Activated CD4-positive, alpha-beta T cell treated with anti-CD3 and anti-CD28 coated beads for 36 hours (primary cell): ENCODE results near the gene PPP4R3B. TPM values are rescaled to one million over a fixed set of nuclear protein-coding genes. Genes with fewer than 3 reads are reported as not detected.
A peak's percentile ranks its signal among the peaks of the same experiment; 100 is the strongest.
"Not testable (repeated sequence)": the region's sequence is repeated elsewhere in the genome, so short reads cannot be mapped to it uniquely, and the experiment has no call there.

Experiments
- ATAC-seq: fragments of 200-7000 bp; cut with Tn5 transposase; one replicate; pipeline ENCODE4 v1.10.0; 2021; ENCODE audit warnings: mild to moderate bottlenecking, moderate library complexity
- CTCF ChIA-PET: fragments of 350-600 bp; sonication (Branson Sonifier 250); formaldehyde crosslinking; loops from one replicate; lab custom pipeline; 2021; ENCODE audit warnings: antibody characterized with exemption; lab: Charles Lee
- POLR2A ChIA-PET: fragments of 350-600 bp; sonication (Branson Sonifier 250); formaldehyde crosslinking; loops from one replicate; lab custom pipeline; 2021; ENCODE audit warnings: antibody characterized with exemption, inconsistent platforms; lab: Charles Lee
- DNase-seq: peaks from one replicate; pipeline ENCODE4 v3.0.0-alpha.2; 2020
- H3K27ac Mint-ChIP-seq: one replicate; pipeline ENCODE4 v1.8.0; 2021; ENCODE audit warnings: mixed read lengths
- H3K27me3 Mint-ChIP-seq: one replicate; pipeline ENCODE4 v1.8.0; 2021; ENCODE audit warnings: mixed read lengths
- H3K36me3 Mint-ChIP-seq: one replicate; pipeline ENCODE4 v1.8.0; 2021; ENCODE audit warnings: low read depth, mixed read lengths
- H3K4me1 Mint-ChIP-seq: one replicate; pipeline ENCODE4 v1.8.0; 2021; ENCODE audit warnings: mixed read lengths
- H3K4me3 Mint-ChIP-seq: one replicate; pipeline ENCODE4 v1.8.0; 2021; ENCODE audit warnings: mild to moderate bottlenecking, moderate library complexity, mixed read lengths
- H3K9me3 Mint-ChIP-seq: one replicate; pipeline ENCODE4 v1.8.0; 2021; ENCODE audit warnings: low read depth, mixed read lengths
- intact Hi-C, 2 experiments: fragments of 100-400 bp; cut with DNase I in 1 of 2; cut with micrococcal nuclease in 1 of 2; formaldehyde crosslinking; loops; one replicate each; pipeline versions ENCODE4 v1.14.2 to v1.15.1; 2022 to 2024; cut with DNase I, micrococcal nuclease
- total RNA-seq, 2 experiments: library from RNA; stranded (reverse); gene quantifications; one replicate each; pipeline ENCODE4 v1.2.3, GENCODE V29; 2021

The PPP4R3B gene
- total RNA-seq, 2 experiments from 2014 or later: 67.5 to 74.1 TPM

- Mint-ChIP-seq H3K27ac (no peak overlapping the region), H3K4me1 (peaks cover 45% of the 10 kb centered on the region), H3K36me3 (peaks cover 31% of the 10 kb centered on the region), H3K9me3 (no peaks in the 10 kb centered on the region), H3K27me3 (no peaks in the 10 kb centered on the region), H3K4me3 (no peak overlapping the region)
- ATAC-seq: no peak
- ChIA-PET CTCF (interaction anchor here (0.9 kb wide), 1 partner anchor 34 kb away, joined by 4 read pairs; no protein-coding TSS in a partner anchor), POLR2A (interaction anchor here (0.7 kb wide), 1 partner anchor 1582 kb away, joined by 4 read pairs; no protein-coding TSS in a partner anchor)
- intact Hi-C loops: no loop called here
- no peak for DNase-seq
Observed at GRCh38 chr2:55595536-55595935, 21.9 kb downstream of the PPP4R3B start.

- Mint-ChIP-seq H3K36me3 (peaks cover 12% of the 10 kb centered on the region), H3K9me3 (no peaks in the 10 kb centered on the region), H3K4me3 (no peak overlapping the region), H3K27me3 (no peaks in the 10 kb centered on the region), H3K4me1 (peaks cover 35% of the 10 kb centered on the region), H3K27ac (no peak overlapping the region)
- DNase-seq: no peak
- POLR2A ChIA-PET: no interaction called here
- ATAC-seq: no peak
- CTCF ChIA-PET: interaction anchor here (1.2 kb wide), 1 partner anchor 42 kb away, joined by 3 read pairs; no protein-coding TSS in a partner anchor
- intact Hi-C loops: loop anchor here (5.0 kb wide), 2 partner anchors 75 to 280 kb away; partner anchors contain the start of gene CFAP36 (in 1 of the 2)
Observed at GRCh38 chr2:55592130-55592529, 25.3 kb downstream of the PPP4R3B start.

- H3K4me3 Mint-ChIP-seq: no peak overlapping the region
- no peaks in the 10 kb centered on the region for H3K9me3 Mint-ChIP-seq
- ATAC-seq (peak; percentile 99), DNase-seq (no peak)
- H3K27ac Mint-ChIP-seq: peak overlapping the region; percentile 67
- H3K36me3 Mint-ChIP-seq: peaks cover 7% of the 10 kb centered on the region
- no peaks in the 10 kb centered on the region for H3K27me3 Mint-ChIP-seq
- intact Hi-C loops: loop anchor here (1.0 to 5.0 kb wide), 5 partner anchors 20 to 279 kb away; partner anchors contain the start of genes PPP4R3B (in 2 of the 2) and CFAP36 (in 1 of the 2)
- POLR2A ChIA-PET: no interaction called here
- peaks cover 38% of the 10 kb centered on the region for H3K4me1 Mint-ChIP-seq
- CTCF ChIA-PET: no interaction called here
Observed at GRCh38 chr2:55590810-55591440, 26.5 kb downstream of the PPP4R3B start.

GRCh38 chr2:55585451-55586080 lies 31.9 kb downstream of the PPP4R3B start:
- Mint-ChIP-seq H3K9me3 (no peaks in the 10 kb centered on the region), H3K4me1 (peaks cover 30% of the 10 kb centered on the region), H3K27me3 (no peaks in the 10 kb centered on the region), H3K27ac (peak overlapping the region; percentile 79), H3K36me3 (peaks cover 27% of the 10 kb centered on the region), H3K4me3 (no peak overlapping the region)
- no peak for DNase-seq
- peak; percentile 58 for ATAC-seq
- intact Hi-C loops: loop anchor here in 1 of 2 experiments (2.0 kb wide), 1 partner anchor 65 kb away; no protein-coding TSS in a partner anchor
- ChIA-PET POLR2A (interaction anchor here (0.7 kb wide), 1 partner anchor 362 kb away, joined by 5 read pairs; no protein-coding TSS in a partner anchor), CTCF (interaction anchor here (0.7 to 1.1 kb wide), 3 partner anchors 9 to 1403 kb away, joined by 3 to 5 read pairs (median 3); no protein-coding TSS in a partner anchor)

- H3K9me3 Mint-ChIP-seq: no peaks in the 10 kb centered on the region
- peaks cover 39% of the 10 kb centered on the region for H3K36me3 Mint-ChIP-seq
- H3K27ac Mint-ChIP-seq: no peak overlapping the region
- CTCF ChIA-PET: interaction anchor here (0.7 to 1.3 kb wide), 3 partner anchors 26 to 985 kb away, joined by 3 read pairs; partner anchors contain the start of gene CFAP36
- no peak for DNase-seq
- peaks cover 27% of the 10 kb centered on the region for H3K4me1 Mint-ChIP-seq
- POLR2A ChIA-PET: no interaction called here
- no peak for ATAC-seq
- intact Hi-C loops: loop anchor here in 1 of 2 experiments (5.0 kb wide), 1 partner anchor 35 kb away; the partner anchor contains the start of gene PPP4R3B
- H3K4me3 Mint-ChIP-seq: no peak overlapping the region
- no peaks in the 10 kb centered on the region for H3K27me3 Mint-ChIP-seq
Observed at GRCh38 chr2:55581874-55582547, 35.4 kb downstream of the PPP4R3B start.

- no peaks in the 10 kb centered on the region for H3K9me3 Mint-ChIP-seq
- ChIA-PET POLR2A (interaction anchor here (0.7 kb wide), 1 partner anchor 42 kb away, joined by 3 read pairs; no protein-coding TSS in a partner anchor), CTCF (interaction anchor here (0.5 to 1.3 kb wide), 3 partner anchors 25 to 985 kb away, joined by 3 to 4 read pairs (median 3); no protein-coding TSS in a partner anchor)
- H3K36me3 Mint-ChIP-seq: peaks cover 39% of the 10 kb centered on the region
- peaks cover 24% of the 10 kb centered on the region for H3K4me1 Mint-ChIP-seq
- ATAC-seq (no peak), DNase-seq (no peak)
- intact Hi-C loops: loop anchor here in 1 of 2 experiments (5.0 kb wide), 1 partner anchor 36 kb away; the partner anchor contains the start of gene PPP4R3B
- no peaks in the 10 kb centered on the region for H3K27me3 Mint-ChIP-seq
- H3K4me3 Mint-ChIP-seq: no peak overlapping the region
- no peak overlapping the region for H3K27ac Mint-ChIP-seq
Observed at GRCh38 chr2:55581435-55581834, 36.0 kb downstream of the PPP4R3B start.

- Mint-ChIP-seq H3K36me3 (peaks cover 50% of the 10 kb centered on the region), H3K4me1 (peaks cover 24% of the 10 kb centered on the region)
- intact Hi-C loops, ATAC-seq, H3K4me3 Mint-ChIP-seq, DNase-seq, H3K9me3 Mint-ChIP-seq, H3K27me3 Mint-ChIP-seq, H3K27ac Mint-ChIP-seq: not testable (repeated sequence)
- CTCF ChIA-PET: interaction anchor here (0.6 kb wide), 1 partner anchor 984 kb away, joined by 3 read pairs; no protein-coding TSS in a partner anchor
- POLR2A ChIA-PET: interaction anchor here (0.5 kb wide), 1 partner anchor 48 kb away, joined by 5 read pairs; no protein-coding TSS in a partner anchor
Observed at GRCh38 chr2:55569002-55569401, 48.4 kb downstream of the PPP4R3B start.

GRCh38 chr2:55567298-55567697 lies 50.1 kb downstream of the PPP4R3B start:
- Mint-ChIP-seq H3K9me3 (peaks cover 5% of the 10 kb centered on the region), H3K36me3 (peaks cover 56% of the 10 kb centered on the region), H3K27me3 (no peaks in the 10 kb centered on the region), H3K4me3 (no peak overlapping the region), H3K4me1 (peaks cover 22% of the 10 kb centered on the region), H3K27ac (peak overlapping the region; percentile 51)
- intact Hi-C loops: no loop called here
- no peak for DNase-seq
- no peak for ATAC-seq
- ChIA-PET CTCF (interaction anchor here (0.6 kb wide), 1 partner anchor 442 kb away, joined by 3 read pairs; no protein-coding TSS in a partner anchor), POLR2A (no interaction called here)

- H3K27ac Mint-ChIP-seq: peak overlapping the region; percentile 9
- intact Hi-C loops: no loop called here
- ATAC-seq (peak; percentile 51), DNase-seq (no peak)
- H3K4me3 Mint-ChIP-seq: no peak overlapping the region
- ChIA-PET POLR2A (interaction anchor here (0.6 kb wide), 1 partner anchor 9 kb away, joined by 3 read pairs; no protein-coding TSS in a partner anchor), CTCF (interaction anchor here (0.8 kb wide), 1 partner anchor 1020 kb away, joined by 3 read pairs; no protein-coding TSS in a partner anchor)
- peaks cover 22% of the 10 kb centered on the region for H3K4me1 Mint-ChIP-seq
- H3K36me3 Mint-ChIP-seq: peaks cover 67% of the 10 kb centered on the region
- no peaks in the 10 kb centered on the region for H3K27me3 Mint-ChIP-seq
- H3K9me3 Mint-ChIP-seq: peaks cover 12% of the 10 kb centered on the region
Observed at GRCh38 chr2:55565613-55566012, 51.8 kb downstream of the PPP4R3B start.

- ATAC-seq: no peak
- no peak for DNase-seq
- H3K4me1 Mint-ChIP-seq: peaks cover 4% of the 10 kb centered on the region
- H3K27ac Mint-ChIP-seq: no peak overlapping the region
- peaks cover 12% of the 10 kb centered on the region for H3K9me3 Mint-ChIP-seq
- intact Hi-C loops: no loop called here
- POLR2A ChIA-PET: no interaction called here
- peaks cover 66% of the 10 kb centered on the region for H3K36me3 Mint-ChIP-seq
- H3K4me3 Mint-ChIP-seq: no peak overlapping the region
- H3K27me3 Mint-ChIP-seq: no peaks in the 10 kb centered on the region
- CTCF ChIA-PET: no interaction called here
Observed at GRCh38 chr2:55560855-55561254, 56.6 kb downstream of the PPP4R3B start.
